GM23248 (cell line): Measurements from ENCODE around the gene OR1N1.

Experiments
- EZH2 ChIP-seq: fragments of 200-600 bp; sonication (generic); IDR thresholded peaks from 2 replicates; pipeline ENCODE4 v1.6.1; 2018; ENCODE audit warnings: antibody characterized with exemption, mild to moderate bottlenecking; ENCODE audit not compliant: insufficient read depth, poor library complexity, severe bottlenecking
- EZH2phosphoT487 ChIP-seq: fragments of 200-600 bp; sonication (generic); IDR thresholded peaks from 2 replicates; pipeline ENCODE4 v1.6.1; 2018; ENCODE audit warnings: antibody characterized with exemption, moderate library complexity, mild to moderate bottlenecking, low read depth; ENCODE audit not compliant: insufficient read depth

GRCh38 chr9:122546196-122546595 is 19.1 kb upstream of the OR1N1 start:
- no peak for TF ChIP-seq EZH2
- TF ChIP-seq EZH2phosphoT487: no peak
